GM12878 (cell line): ENCODE data around the gene TBC1D9B. TPM values are rescaled to one million over a fixed set of nuclear protein-coding genes. Genes with fewer than 3 reads are reported as not detected.

ENCODE experiments used
- ATAC-seq: fragments of 200-7000 bp; cut with Tn5 transposase; 3 replicates; pipeline ENCODE4 v1.9.1; 2020; ENCODE audit warnings: mild to moderate bottlenecking, moderate library complexity
- BruUV-seq: library from RNA; stranded (reverse); fragments of 400-500 nt; replicated peaks from 2 replicates; lab custom pipeline; 2021; lab: Mats Ljungman, UMichigan
- CTCF ChIA-PET: fragments of 300-600 bp; sonication (Branson Sonifier 250); formaldehyde crosslinking; extraction: SDS; loops from one replicate; lab custom pipeline; 2021; ENCODE audit warnings: inconsistent platforms; lab: Yijun Ruan, JAX
- POLR2A ChIA-PET: fragments of 350-600 bp; formaldehyde crosslinking; extraction: SDS; loops from one replicate; lab custom pipeline; 2021; ENCODE audit warnings: inconsistent platforms; lab: Charles Lee
- RAD21 ChIA-PET: fragments of 300-600 bp; sonication (Branson Sonifier 250); formaldehyde crosslinking; loops from one replicate; lab custom pipeline; 2023; ENCODE audit warnings: antibody characterized with exemption; ENCODE audit not compliant: unreplicated experiment; lab: Charles Lee
- SMC1A ChIA-PET: fragments of 300-600 bp; sonication (Branson Sonifier 250); formaldehyde crosslinking; loops from one replicate; lab custom pipeline; 2023; ENCODE audit not compliant: unreplicated experiment, uncharacterized antibody; lab: Charles Lee
- DNase-seq: peaks from one replicate; pipeline ENCODE4 v3.0.0-alpha.2; 2011; ENCODE audit warnings: low read depth, low spot score
- FAIRE-seq: peaks from 3 replicates; lab custom pipeline; 2011; peaks lifted over from hg19 to GRCh38; lab: Jason Lieb, UNC
- H2AFZ ChIP-seq: 2 replicates; pipeline ENCODE4 v1.6.0; 2011; ENCODE audit warnings: low read depth, low read length, control low read depth; ENCODE audit not compliant: control insufficient read depth
- H3K27ac ChIP-seq: 2 replicates; pipeline ENCODE4 v1.5.1; 2011; ENCODE audit warnings: control low read depth; ENCODE audit not compliant: control insufficient read depth, insufficient read depth
- H3K27me3 ChIP-seq, 2 experiments: replicated peaks in 1 of 2; 2 replicates each; pipeline versions ENCODE4 v1.6.0 to v1.6.1; 2011; ENCODE audit warnings: low read length in 1 of 2; ENCODE audit not compliant: control insufficient read depth in 2 of 2, insufficient read depth in 2 of 2
- H3K36me3 ChIP-seq, 2 experiments: 2 replicates each; pipeline ENCODE4 v1.5.1; 2011; ENCODE audit warnings: low read length in 1 of 2; ENCODE audit not compliant: control insufficient read depth in 2 of 2, insufficient read depth in 2 of 2
- H3K4me1 ChIP-seq: 2 replicates; pipeline ENCODE4 v1.6.1; 2011; ENCODE audit warnings: mild to moderate bottlenecking, low read length, moderate library complexity, mixed read lengths; ENCODE audit not compliant: control insufficient read depth, insufficient read depth
- H3K4me2 ChIP-seq: 2 replicates; pipeline ENCODE4 v1.6.0; 2011; ENCODE audit warnings: control low read depth; ENCODE audit not compliant: control insufficient read depth, insufficient read depth
- H3K4me3 ChIP-seq: fragments of 200-600 bp; sonication (generic); 2 replicates; pipeline ENCODE4 v1.5.1; 2016
- H3K79me2 ChIP-seq: 2 replicates; pipeline ENCODE4 v1.6.0; 2011; ENCODE audit warnings: low read length; ENCODE audit not compliant: control insufficient read depth, insufficient read depth
- H3K9ac ChIP-seq: 2 replicates; pipeline ENCODE4 v1.8.0; 2011; ENCODE audit warnings: low read length, control low read depth, mixed read lengths; ENCODE audit not compliant: control insufficient read depth, insufficient read depth
- H3K9me3 ChIP-seq: replicated peaks from 3 replicates; pipeline ENCODE4 v1.5.1; 2011; ENCODE audit warnings: mild to moderate bottlenecking, low read length; ENCODE audit not compliant: control insufficient read depth, insufficient read depth
- H4K20me1 ChIP-seq: 2 replicates; pipeline ENCODE4 v1.6.0; 2011; ENCODE audit not compliant: control insufficient read depth, insufficient read depth
- BACH1 ChIP-seq: fragments of 450-650 bp; IDR thresholded peaks from 2 replicates; pipeline ENCODE4 v1.6.1; 2017; ENCODE audit warnings: mild to moderate bottlenecking, borderline replicate concordance
- CBFB ChIP-seq: IDR thresholded peaks from 2 replicates; pipeline ENCODE4 v1.6.1; 2016; ENCODE audit warnings: antibody characterized with exemption, low read depth
- MXI1 ChIP-seq: fragments of 150-350 bp; IDR thresholded peaks from 2 replicates; pipeline ENCODE4 v1.6.1; 2011; ENCODE audit warnings: low read depth, mild to moderate bottlenecking, inconsistent platforms, low read length, improper control_type of control experiment
- POU2F2 ChIP-seq: IDR thresholded peaks from 3 replicates; pipeline ENCODE4 v1.6.1; 2011; ENCODE audit warnings: low read depth, mild to moderate bottlenecking, low read length, borderline replicate concordance
- SP1 ChIP-seq: IDR thresholded peaks from one replicate; pipeline ENCODE4 v1.6.1; 2011; ENCODE audit warnings: low read depth, low read length
- WRNIP1 ChIP-seq: IDR thresholded peaks from 2 replicates; pipeline ENCODE4 v1.6.1; 2011; ENCODE audit warnings: low read depth, low read length, improper control_type of control experiment, borderline replicate concordance
- ZZZ3 ChIP-seq: IDR thresholded peaks from 2 replicates; pipeline ENCODE4 v1.6.1; 2011; ENCODE audit warnings: low read depth; ENCODE audit not compliant: control insufficient read depth, insufficient read length
- WGBS: methylation state at CpG from one replicate; pipeline ENCODE4 v1.1.6; 2016; ENCODE audit warnings: low lambda C conversion rate; ENCODE audit not compliant: insufficient replicate concordance, insufficient coverage; ENCODE audit errors: missing lambda C conversion rate; 5-methylcytosine and 5-hydroxymethylcytosine counted together
- in situ Hi-C: fragments of 300-500 bp; cut with MboI; formaldehyde crosslinking; loops from 9 replicates; pipeline ENCODE4 v1.14.3; 2018; ENCODE audit warnings: mixed read lengths
- intact Hi-C: fragments of 100-400 bp; cut with micrococcal nuclease; formaldehyde crosslinking; loops from one replicate; pipeline ENCODE4 v1.14.2; 2022; ENCODE audit not compliant: unreplicated experiment
- polyA plus RNA-seq, 11 experiments: library from polyadenylated mRNA; depleted of rRNA in 4 of 11; unstranded in 6 of 11; stranded (reverse) in 5 of 11; fragments of >200 nt; fragmentation: Nextera tagmentation in 4 of 11; fragmentation: Illumina TruSeq in 1 of 11; extraction: Ambion mirVana in 4 of 11; extraction: Trizol in 1 of 11; gene quantifications; 1 replicate in 1 of 11; 2 replicates in 10 of 11; pipeline versions ENCODE4 v1.2.1 to v1.2.3, GENCODE V29; 2011 to 2016; ENCODE audit warnings: inconsistent platforms in 2 of 11, missing spikeins in 2 of 11, low read depth in 1 of 11
- total RNA-seq, 4 experiments: library from RNA; depleted of rRNA in 3 of 4; stranded (reverse); fragments of >200 nt in 3 of 4; fragmentation: Illumina TruSeq in 1 of 4; extraction: Trizol in 1 of 4; gene quantifications; 2 replicates each; pipeline versions ENCODE4 v1.2.1 to v1.2.3, GENCODE V29; 2013 to 2021

Gene TBC1D9B
- total and polyA plus RNA-seq, 10 of the 15 experiments (the other 5 are each of a cell fraction or from before 2014, with no cell fraction given) = 4.0 to 74.2 (median 34.6) TPM

- BruUV-seq = no TSS peak
These were observed 722 bp downstream of the TBC1D9B start for GRCh38 chr5:179906795-179907555.

More at GRCh38 chr5:179906795-179907555, 722 bp downstream of the TBC1D9B start:
- DNase-seq = no peak
- peak; percentile 45 for ATAC-seq
- in situ Hi-C loops (no loop called here), intact Hi-C loops (loop anchor here (2.0 to 5.0 kb wide), 2 partner anchors 48 to 100 kb away; partner anchors contain the start of genes MGAT4B and MRNIP)
- Histone ChIP-seq H3K36me3 (peaks cover 4 to 5% of the 10 kb centered on the region in 2 experiments; a peak in 3 of 4 replicates), H3K9ac (peak overlapping the region; percentile 75), H3K27ac (peak overlapping the region; percentile 9; the same call in 1 of the 2 replicates), H3K4me3 (peak overlapping the region; percentile 94), H3K4me2 (peak overlapping the region; percentile 88), H3K9me3 (no peaks in the 10 kb centered on the region), H3K27me3 (no peaks in the 10 kb centered on the region), H3K79me2 (peaks cover 18% of the 10 kb centered on the region), H4K20me1 (no peaks in the 10 kb centered on the region), H3K4me1 (peaks cover 12% of the 10 kb centered on the region), H2AFZ (peak overlapping the region; percentile 67; the same call in 1 of the 2 replicates)
- no peak for TF ChIP-seq MXI1
- no peak for TF ChIP-seq CBFB
- no peak for TF ChIP-seq ZZZ3
- no peak for TF ChIP-seq SP1
- no peak for TF ChIP-seq POU2F2
- no peak for TF ChIP-seq WRNIP1
- no peak for TF ChIP-seq BACH1
- ChIA-PET POLR2A (interaction anchor here (0.8 kb wide), 1 partner anchor 140 kb away, joined by 3 read pairs; no protein-coding TSS in a partner anchor), SMC1A (interaction anchor here (0.6 to 2.4 kb wide), 6 partner anchors 45 to 140 kb away, joined by 3 to 9 read pairs (median 4); partner anchors contain the start of gene MRNIP), RAD21 (interaction anchor here (1.0 to 1.1 kb wide), 3 partner anchors 101 to 175 kb away, joined by 4 to 6 read pairs (median 6); partner anchors contain the start of gene MAML1), CTCF (interaction anchor here (0.6 to 2.6 kb wide), 11 partner anchors 9 to 228 kb away, joined by 3 to 19 read pairs (median 4); partner anchors contain the start of genes LTC4S and SQSTM1)
- FAIRE-seq = no peak
- WGBS = 23% methylated on average over 27 of the region's 50 CpGs
